ENCODE measurements around the gene ZNF579. TPM values are rescaled to one million over a fixed set of nuclear protein-coding genes. Genes with fewer than 3 reads are reported as not detected.

Gene ZNF579
- total and polyA plus RNA-seq, 9 of the 15 experiments (the other 6 are each of a cell fraction or from before 2014, with no cell fraction given) = 0.06 to 15.9 (median 1.6) TPM

DNA sequence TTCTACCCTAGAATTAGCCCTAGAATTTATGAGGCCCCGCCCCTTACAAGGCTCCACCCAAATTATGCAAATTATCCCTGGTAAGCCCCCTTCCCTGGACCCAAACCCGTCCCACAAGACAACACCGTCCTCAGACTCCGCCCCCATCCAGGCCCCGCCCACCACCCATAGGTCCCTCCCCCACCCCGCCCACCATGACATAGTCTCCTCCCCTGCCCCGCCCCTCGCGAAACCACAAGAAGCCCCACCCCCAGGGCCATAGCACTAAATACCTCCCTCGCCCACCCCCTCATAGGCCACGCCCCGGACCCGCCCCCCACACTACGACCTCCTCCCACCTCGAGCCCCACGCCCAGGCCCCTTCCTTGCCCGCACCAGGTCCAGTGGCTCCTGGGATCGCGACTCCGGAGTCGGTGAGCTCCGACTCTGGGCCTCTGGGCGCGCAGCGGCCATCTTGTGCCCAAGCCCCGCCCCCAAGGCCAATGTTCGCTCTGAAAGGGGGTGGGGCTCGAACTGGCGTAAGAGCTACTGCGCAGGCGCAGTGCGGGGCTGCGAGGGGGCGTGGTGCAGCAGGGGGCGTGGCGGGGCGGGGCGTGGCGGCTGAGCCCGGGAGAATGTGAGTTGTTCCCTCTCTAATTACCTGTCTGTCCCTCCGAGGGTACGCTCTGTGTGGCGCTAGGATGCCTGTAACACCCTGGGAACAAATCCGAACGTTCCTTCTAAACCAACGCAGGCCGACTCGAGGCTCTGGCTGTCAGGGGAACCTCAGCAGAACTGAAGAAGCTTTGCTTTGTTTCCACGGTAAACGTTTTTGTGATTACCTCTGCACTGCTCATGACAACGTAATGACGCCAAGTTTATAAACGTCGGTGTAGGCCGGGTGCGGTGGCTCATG, 43.7 kb upstream of the ZNF579 start, which contains the start of gene ZNF784 (continued):
- TF ChIP-seq, protein P1, sequence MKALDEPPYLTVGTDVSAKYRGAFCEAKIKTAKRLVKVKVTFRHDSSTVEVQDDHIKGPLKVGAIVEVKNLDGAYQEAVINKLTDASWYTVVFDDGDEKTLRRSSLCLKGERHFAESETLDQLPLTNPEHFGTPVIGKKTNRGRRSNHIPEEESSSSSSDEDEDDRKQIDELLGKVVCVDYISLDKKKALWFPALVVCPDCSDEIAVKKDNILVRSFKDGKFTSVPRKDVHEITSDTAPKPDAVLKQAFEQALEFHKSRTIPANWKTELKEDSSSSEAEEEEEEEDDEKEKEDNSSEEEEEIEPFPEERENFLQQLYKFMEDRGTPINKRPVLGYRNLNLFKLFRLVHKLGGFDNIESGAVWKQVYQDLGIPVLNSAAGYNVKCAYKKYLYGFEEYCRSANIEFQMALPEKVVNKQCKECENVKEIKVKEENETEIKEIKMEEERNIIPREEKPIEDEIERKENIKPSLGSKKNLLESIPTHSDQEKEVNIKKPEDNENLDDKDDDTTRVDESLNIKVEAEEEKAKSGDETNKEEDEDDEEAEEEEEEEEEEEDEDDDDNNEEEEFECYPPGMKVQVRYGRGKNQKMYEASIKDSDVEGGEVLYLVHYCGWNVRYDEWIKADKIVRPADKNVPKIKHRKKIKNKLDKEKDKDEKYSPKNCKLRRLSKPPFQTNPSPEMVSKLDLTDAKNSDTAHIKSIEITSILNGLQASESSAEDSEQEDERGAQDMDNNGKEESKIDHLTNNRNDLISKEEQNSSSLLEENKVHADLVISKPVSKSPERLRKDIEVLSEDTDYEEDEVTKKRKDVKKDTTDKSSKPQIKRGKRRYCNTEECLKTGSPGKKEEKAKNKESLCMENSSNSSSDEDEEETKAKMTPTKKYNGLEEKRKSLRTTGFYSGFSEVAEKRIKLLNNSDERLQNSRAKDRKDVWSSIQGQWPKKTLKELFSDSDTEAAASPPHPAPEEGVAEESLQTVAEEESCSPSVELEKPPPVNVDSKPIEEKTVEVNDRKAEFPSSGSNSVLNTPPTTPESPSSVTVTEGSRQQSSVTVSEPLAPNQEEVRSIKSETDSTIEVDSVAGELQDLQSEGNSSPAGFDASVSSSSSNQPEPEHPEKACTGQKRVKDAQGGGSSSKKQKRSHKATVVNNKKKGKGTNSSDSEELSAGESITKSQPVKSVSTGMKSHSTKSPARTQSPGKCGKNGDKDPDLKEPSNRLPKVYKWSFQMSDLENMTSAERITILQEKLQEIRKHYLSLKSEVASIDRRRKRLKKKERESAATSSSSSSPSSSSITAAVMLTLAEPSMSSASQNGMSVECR (CRISPR knock-in tag; IDR thresholded peaks at IDR 0.05) = peak; percentile 72
- TF ChIP-seq ZNF41 (CRISPR knock-in tag; conservative IDR thresholded peaks at IDR 0.05) (no peak), KLF13 (tag; IDR thresholded peaks at IDR 0.05; ENCODE audit: borderline replicate concordance, low read depth) (peak; percentile 97), TCF7 (IDR thresholded peaks at IDR 0.05; ENCODE audit: borderline replicate concordance) (no peak), JUND (IDR thresholded peaks at IDR 0.05; ENCODE audit: borderline replicate concordance, low read depth, low read length) (peak; percentile 54; the same call in 1 of the 2 replicates), JUND (tag; IDR thresholded peaks at IDR 0.05; ENCODE audit: borderline replicate concordance, low read depth, low read length) (no peak), ZNF766 (CRISPR knock-in tag; conservative IDR thresholded peaks at IDR 0.05) (no peak), HDAC3 (IDR thresholded peaks at IDR 0.05; ENCODE audit: borderline replicate concordance, partially characterized antibody) (no peak), GABPA (tag; conservative IDR thresholded peaks at IDR 0.05; ENCODE audit: low read depth) (no peak), BRF1 (IDR thresholded peaks at IDR 0.05; ENCODE audit: borderline replicate concordance, extremely low read depth, insufficient read length) (no peak), FOXK2 (conservative IDR thresholded peaks at IDR 0.05 in 1 of 2, IDR thresholded peaks at IDR 0.05 in 1 of 2; ENCODE audit: low read depth in 2 of 2) (peak in 1 of 2 experiments; percentile 54; a peak in 1 of 4 replicates), CBX2 (IDR thresholded peaks at IDR 0.05; ENCODE audit: insufficient read depth, low read length, poor library complexity, severe bottlenecking) (no peak), HMGN3 (IDR thresholded peaks at IDR 0.05; ENCODE audit: borderline replicate concordance, extremely low read depth, insufficient read length, low read depth, low read length) (peak; percentile 82), ESRRB (CRISPR knock-in tag; IDR thresholded peaks at IDR 0.05; ENCODE audit: borderline replicate concordance) (no peak)
- TF ChIP-seq, protein P2, sequence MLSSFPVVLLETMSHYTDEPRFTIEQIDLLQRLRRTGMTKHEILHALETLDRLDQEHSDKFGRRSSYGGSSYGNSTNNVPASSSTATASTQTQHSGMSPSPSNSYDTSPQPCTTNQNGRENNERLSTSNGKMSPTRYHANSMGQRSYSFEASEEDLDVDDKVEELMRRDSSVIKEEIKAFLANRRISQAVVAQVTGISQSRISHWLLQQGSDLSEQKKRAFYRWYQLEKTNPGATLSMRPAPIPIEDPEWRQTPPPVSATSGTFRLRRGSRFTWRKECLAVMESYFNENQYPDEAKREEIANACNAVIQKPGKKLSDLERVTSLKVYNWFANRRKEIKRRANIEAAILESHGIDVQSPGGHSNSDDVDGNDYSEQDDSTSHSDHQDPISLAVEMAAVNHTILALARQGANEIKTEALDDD (IDR thresholded peaks at IDR 0.05) = no peak
- TF ChIP-seq, protein P3, sequence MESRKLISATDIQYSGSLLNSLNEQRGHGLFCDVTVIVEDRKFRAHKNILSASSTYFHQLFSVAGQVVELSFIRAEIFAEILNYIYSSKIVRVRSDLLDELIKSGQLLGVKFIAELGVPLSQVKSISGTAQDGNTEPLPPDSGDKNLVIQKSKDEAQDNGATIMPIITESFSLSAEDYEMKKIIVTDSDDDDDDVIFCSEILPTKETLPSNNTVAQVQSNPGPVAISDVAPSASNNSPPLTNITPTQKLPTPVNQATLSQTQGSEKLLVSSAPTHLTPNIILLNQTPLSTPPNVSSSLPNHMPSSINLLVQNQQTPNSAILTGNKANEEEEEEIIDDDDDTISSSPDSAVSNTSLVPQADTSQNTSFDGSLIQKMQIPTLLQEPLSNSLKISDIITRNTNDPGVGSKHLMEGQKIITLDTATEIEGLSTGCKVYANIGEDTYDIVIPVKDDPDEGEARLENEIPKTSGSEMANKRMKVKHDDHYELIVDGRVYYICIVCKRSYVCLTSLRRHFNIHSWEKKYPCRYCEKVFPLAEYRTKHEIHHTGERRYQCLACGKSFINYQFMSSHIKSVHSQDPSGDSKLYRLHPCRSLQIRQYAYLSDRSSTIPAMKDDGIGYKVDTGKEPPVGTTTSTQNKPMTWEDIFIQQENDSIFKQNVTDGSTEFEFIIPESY (CRISPR knock-in tag; IDR thresholded peaks at IDR 0.05) = 0 out of 2 replicates have a peak, but pooled peaks have one; percentile 17
- TF ChIP-seq, protein P4, sequence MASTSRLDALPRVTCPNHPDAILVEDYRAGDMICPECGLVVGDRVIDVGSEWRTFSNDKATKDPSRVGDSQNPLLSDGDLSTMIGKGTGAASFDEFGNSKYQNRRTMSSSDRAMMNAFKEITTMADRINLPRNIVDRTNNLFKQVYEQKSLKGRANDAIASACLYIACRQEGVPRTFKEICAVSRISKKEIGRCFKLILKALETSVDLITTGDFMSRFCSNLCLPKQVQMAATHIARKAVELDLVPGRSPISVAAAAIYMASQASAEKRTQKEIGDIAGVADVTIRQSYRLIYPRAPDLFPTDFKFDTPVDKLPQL (IDR thresholded peaks at IDR 0.05; ENCODE audit: extremely low read depth, insufficient read length) = no peak

All from K562 (cell line).